ENCODE data around the gene PRKRA.
"Not testable (repeated sequence)": the region's sequence is repeated elsewhere in the genome, so short reads cannot be mapped to it uniquely, and the experiment has no call there.

Gene PRKRA

DNA sequence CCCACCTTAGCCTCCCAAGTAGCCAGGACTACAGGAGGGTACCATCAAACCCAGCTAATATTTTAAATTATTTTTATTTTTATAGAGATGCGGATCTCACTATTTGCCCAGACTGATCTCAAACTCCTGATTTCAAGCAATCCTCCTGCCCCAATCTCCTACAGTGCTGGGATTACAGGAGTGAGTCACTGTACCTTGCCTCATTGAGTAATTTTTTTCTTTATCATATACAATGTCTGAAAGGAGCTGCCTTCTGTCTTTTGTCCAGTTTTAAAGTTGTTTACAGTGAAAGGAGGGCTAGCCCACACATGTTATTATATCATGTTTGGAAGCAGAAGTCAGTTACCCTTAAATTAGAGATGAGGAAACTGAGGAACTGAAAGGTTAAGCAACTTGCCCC is 32.5 kb downstream of the PRKRA start:
- DNase-seq (ENCODE audit: low read depth), result no peak
- H3K4me3 ChIP-seq (ENCODE audit: low read depth, low read length), result no peak overlapping the region

DNA sequence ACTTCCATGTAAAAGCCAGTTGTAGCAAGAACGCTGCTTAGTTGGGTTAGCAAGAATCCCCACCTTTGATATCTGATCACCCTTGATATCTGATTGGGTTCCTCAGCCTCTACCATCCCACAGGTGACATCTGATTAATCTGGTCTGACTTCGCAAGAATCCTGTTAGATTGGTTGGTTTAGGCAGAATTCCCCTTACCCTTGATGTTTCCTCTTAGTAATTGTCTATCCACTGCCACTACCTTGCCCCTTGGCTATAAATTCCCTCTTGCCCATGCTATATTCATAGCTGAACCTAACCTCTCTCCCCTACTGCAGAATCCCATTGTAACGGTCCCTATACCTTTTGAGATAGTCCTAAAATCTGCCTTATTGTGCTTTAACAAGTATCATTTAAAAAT is 33.1 kb downstream of the PRKRA start:
- no peak overlapping the region for H3K4me3 ChIP-seq (ENCODE audit: low read depth, low read length)
- DNase-seq (ENCODE audit: low read depth), result no peak

DNA sequence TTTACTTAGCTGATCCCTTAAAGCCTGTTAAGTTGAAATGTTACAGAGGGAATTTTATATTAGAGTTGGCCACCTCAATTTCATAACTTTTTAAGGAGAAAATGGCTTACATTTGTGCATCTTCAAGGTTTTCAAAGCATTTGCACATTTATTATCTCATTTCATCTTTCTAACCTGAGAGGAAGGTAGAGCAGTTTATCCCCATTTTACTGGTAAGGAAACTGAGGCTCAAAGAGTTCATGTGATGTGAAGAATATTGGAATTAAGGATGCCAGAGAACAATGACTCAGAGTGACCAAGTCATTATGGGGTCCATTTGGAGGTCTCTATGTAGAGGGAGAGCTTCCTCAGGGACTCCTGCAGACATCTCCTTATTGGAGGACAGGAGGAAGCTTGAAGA is 35.0 kb downstream of the PRKRA start:
- no peak for DNase-seq (ENCODE audit: low read depth)
- H3K4me3 ChIP-seq (ENCODE audit: low read depth, low read length), result no peak overlapping the region

DNA sequence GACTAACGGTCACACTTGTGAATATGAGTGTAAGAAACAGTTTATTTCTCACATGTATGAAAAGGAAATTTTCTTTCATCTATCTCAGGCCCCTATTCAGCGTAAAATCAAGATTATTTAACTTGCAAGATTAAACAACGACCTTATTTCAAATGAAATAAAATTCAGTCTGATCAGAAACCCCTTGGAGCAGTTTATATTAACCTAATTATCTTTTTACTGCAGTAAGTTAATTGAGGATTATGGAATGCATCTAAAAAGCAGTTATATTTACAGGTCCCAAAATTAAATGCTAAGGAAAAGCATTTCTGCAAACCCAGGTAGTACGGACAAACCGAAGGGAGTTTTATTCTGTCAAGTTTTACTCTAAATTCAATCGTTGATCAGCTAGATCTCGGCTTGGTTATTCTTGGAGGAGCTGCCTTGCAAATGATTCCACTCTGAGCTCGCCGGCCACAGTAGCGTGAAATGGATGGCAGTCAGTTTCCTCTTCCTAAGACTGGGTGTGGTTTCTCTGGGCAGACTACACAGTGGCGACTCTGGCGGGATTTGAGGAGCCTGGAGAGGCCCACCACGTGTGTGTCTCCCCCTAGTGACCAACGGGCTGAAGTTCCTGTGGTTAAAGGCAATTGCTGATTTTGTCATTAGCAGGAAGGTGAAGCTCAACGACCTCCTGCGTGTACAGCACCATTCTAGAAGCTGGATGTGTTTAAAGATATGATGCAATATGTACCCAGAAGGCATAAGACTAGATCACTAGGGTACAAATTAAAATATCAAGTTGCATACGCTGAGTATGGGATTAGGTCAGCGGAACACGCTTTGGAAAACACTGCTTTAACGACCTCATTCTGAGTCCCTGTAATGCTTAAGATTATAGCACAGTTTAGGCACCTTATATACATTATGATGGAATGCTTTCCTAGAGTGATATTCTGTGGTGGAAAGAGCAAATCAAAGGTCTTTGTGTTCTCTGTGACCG is 36.4 kb downstream of the PRKRA start:
- H3K4me3 ChIP-seq (ENCODE audit: low read depth, low read length), result peak overlapping the region; percentile 61
- DNase-seq (ENCODE audit: low read depth), result peak; percentile 97

DNA sequence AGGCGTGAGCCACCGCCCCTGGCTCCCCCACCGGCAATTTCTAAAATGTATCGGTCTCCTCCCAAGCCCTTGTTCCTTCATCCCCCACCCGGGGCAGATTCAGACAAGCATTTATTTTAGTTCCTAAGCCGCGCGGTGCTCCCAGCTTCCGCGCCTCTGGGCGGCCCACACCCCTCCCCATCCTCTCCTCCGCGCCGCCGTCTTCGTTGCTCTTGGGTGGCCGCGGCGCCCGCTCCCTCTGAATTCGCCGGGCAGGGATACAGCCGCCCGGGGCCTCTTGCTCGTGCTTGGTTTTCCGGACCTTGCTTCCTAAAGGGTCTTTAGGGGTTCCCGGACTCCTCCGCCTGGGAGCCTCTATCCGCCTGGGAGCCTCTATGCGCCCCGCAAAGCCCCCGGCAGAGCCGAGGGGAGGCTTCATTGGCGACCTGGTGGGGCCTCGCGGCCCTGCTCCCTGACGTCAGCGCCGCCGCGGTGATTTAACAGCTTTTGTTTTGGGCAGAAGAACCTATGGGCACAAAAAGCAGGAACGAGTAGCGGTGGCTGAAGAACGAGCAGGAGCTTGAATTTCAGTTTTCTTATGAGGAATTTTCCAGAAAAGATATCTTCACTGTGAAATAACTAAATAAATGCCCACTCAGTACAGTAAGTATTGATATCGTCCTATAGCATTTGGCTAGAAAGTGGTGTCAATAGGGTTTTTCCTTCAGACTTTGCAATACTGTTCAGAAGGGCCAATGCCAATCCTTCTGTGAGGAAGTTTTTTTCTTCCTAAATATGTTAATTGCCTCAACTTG is 37.3 kb downstream of the PRKRA start:
- peak; percentile 45 for DNase-seq (ENCODE audit: low read depth)

DNA sequence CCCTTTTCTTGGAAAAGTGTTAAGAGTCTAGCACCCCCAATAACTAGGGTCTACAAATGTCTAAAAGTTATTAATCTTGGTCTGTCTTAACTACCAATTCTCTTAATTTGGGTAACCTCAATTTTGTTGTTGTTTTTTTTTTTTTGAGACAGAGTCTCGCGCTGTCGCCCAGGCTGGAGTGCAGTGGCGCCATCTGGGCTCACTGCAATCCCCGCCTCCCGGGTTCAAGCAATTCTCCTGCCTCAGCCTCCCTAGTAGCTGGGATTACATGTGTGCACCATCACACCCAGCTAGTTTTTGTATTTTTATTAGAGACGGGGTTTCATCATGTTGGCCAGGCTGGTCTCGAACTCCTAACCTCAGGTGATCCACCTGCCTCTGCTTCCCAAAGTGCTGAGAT is 38.5 kb downstream of the PRKRA start:
- DNase-seq (ENCODE audit: low read depth), result not testable (repeated sequence)

More for the DNA sequence above, 37.3 kb downstream of the PRKRA start:
- H3K4me3 ChIP-seq (ENCODE audit: low read depth, low read length), result peak overlapping the region; percentile 61

DNA sequence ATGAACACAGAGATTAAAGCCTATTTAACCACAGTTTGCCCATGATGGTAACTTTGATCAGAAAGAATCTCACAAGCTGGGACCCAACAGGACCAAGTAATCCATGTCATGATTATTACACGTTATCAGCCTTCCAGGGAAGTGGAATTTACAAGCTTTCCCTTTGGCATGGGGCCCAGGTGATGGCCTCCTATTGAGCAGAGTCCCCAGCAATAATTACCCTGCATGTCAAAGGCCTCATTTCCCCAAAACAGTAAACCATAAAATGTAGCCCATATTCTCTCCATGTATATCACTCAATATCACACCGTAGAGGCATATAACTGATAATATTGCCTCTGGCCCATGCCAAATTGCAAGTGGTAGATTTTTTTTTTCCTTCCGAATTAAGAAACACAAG is 38.9 kb downstream of the PRKRA start:
- DNase-seq (ENCODE audit: low read depth), result no peak
- no peak overlapping the region for H3K4me3 ChIP-seq (ENCODE audit: low read depth, low read length)

More for the DNA sequence above, 38.5 kb downstream of the PRKRA start:
- H3K4me3 ChIP-seq (ENCODE audit: low read depth, low read length), result not testable (repeated sequence)

DNA sequence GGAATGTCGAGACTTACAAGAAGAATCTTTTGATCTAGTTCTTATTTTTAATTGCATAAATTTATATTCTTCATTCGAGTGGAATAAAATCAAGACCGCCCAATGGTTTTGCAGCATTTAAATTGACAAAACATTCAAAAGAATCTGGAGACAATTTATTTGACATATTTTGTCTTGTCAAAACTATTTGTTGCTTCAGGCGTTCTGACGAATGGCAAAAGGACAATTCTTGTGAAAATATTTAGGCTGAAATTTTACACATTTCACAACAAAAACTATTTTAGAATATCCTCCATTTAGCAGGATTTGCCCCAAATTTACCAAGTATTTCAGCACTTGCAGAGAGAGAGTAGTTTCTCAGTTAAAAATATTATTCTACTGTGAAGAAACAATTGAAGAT is 41.7 kb downstream of the PRKRA start:
- DNase-seq (ENCODE audit: low read depth), result no peak
- no peak overlapping the region for H3K4me3 ChIP-seq (ENCODE audit: low read depth, low read length)

DNA sequence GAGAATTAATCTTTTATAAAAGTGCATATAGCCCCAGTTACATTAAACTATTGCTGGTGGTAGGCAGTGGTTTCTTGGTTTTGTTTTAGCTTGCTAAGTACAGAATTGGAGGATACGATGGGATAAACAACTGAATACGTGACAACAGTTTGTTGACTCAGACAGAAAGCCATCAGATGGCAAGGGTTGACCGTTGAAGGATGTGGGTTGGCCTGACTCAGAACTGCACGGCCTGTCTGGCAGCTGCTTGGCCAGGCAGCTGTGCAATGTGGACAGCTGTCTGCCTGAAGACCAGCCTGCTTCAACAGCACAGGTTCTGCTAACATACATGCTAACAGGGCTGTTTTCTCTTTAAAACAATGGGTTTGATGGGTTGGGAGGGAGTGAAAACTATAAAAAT is 46.6 kb downstream of the PRKRA start:
- H3K4me3 ChIP-seq (ENCODE audit: low read depth, low read length), result no peak overlapping the region
- peak; percentile 88 for DNase-seq (ENCODE audit: low read depth)

DNA sequence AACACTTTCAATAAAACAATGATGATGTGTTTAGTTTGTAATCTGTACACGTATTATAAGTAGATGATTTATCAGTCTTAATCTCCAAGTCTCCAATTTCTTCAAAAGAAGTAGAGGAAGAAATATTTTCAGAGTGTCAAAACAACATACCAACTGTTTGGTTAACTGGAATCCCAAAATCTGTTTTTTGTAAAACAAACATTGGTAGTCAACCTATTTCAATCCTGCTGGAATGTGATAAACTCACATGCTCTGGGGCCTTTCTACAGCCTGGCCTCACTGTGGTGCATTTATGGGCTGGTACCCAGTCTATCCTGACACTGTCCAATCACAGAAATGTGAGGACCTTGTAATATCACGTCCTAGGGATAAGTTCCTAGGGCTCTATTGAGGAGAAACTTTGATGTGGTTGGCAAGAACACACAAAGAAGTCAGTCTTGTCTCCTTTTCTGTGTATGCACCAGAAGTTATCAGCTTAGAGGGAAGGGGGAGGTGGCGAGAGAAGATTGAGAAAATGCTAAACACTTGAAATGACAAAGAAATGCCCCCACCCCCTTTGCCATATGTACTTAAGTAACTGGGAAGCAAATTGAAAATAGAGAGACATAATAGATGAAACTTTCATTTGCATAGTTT is 47.2 kb downstream of the PRKRA start:
- no peak overlapping the region for H3K4me3 ChIP-seq (ENCODE audit: low read depth, low read length)
- DNase-seq (ENCODE audit: low read depth), result no peak

DNA sequence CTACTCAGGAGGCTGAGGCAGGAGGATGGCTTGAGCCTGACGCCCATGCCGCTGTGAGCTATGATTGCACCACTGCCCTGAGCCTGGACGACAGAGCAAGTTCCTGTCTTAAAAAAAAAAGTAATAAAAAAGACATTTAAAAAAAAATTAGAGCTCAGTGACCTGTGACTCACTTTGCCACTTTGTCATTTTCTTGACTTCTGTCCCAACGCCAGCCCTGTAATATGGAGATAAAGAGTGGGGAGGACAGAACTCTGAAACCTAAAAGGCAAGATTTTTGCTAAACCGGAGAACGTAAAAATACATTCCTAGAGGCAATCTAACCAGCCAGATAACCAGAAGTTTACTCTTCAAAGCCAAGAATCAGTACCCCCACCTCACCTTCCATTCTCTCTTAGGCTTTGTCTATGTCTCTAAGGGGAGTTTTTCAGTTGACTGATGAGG is 49.0 kb downstream of the PRKRA start:
- no peak overlapping the region for H3K4me3 ChIP-seq (ENCODE audit: low read depth, low read length)
- DNase-seq (ENCODE audit: low read depth), result no peak

DNA sequence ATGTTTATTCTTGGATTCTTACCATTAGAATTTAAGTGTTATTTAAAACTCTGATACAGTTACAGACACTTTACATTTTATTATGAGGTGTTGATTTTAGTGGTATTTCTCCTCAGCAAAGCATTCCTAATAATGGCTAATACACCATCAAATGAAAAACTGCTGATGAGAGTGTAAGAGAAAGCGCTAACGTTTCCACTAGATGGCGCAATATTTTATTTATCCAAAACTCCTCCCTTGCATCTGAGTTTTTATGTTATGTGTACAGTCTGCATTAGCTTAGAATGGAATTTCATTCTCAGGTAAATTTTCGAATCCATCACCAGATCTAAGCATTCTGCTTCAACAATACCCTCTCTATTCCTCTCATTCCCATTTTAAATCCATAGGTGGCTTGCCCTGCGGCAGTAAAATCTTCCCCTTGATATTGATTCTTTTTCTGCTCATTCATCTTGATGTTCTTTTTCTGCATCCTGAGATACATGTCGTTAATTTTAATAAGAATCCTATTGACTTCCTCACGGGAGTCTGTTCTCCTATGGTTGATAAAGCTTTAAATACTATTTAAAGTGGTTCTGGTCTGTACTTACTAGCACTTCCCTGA is 53.9 kb downstream of the PRKRA start:
- no peak overlapping the region for H3K4me3 ChIP-seq (ENCODE audit: low read depth, low read length)
- no peak for DNase-seq (ENCODE audit: low read depth)

DNA sequence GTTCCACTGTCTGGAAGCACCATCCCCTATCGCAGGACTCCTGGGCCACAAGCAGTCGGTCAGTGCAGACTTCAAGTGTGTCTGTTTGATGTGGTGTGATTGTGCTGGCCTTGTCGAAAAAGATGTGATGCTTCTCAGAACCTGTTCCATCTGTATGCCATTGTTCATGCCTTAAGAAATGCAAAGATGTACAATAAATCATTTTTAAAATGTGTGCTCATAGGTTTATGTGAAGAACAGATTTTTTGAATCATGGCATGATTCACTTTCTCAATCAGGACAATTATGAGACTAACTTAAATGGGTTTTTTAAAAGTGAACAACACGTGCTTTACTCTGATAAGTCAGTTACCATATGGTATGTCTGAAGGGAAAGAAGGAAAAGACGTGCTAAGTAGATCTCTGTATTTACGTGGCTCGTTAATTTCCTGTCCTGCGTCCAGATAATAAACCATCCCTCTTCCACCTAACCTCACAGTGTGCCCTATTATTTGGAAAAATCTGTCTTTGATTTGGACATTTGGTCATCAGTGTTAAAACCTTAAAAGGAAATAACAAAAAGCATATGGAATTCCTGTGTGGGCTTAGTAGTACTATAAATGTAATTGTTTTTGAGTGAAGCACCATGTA is 54.9 kb downstream of the PRKRA start:
- H3K4me3 ChIP-seq (ENCODE audit: low read depth, low read length), result no peak overlapping the region
- DNase-seq (ENCODE audit: low read depth), result no peak

DNA sequence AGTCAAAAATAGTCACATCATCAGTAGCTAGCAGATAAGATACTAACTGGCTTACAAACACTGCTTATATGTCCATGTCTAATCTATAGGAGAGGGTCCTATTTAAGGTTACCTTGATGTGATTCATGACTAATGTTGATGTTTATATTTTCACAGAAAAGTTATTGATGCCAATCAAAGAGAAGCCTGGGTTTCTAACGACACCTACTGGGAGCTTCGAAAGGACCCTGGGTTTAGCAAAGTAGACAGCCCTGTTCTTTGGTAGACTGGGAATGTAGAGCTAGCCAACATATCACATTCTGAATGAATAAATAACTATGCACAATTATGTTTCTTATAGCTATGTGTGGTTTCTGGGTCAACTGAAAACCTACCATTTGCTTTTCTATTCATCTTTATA is 55.7 kb downstream of the PRKRA start:
- H3K4me3 ChIP-seq (ENCODE audit: low read depth, low read length), result no peak overlapping the region
- DNase-seq (ENCODE audit: low read depth), result no peak

DNA sequence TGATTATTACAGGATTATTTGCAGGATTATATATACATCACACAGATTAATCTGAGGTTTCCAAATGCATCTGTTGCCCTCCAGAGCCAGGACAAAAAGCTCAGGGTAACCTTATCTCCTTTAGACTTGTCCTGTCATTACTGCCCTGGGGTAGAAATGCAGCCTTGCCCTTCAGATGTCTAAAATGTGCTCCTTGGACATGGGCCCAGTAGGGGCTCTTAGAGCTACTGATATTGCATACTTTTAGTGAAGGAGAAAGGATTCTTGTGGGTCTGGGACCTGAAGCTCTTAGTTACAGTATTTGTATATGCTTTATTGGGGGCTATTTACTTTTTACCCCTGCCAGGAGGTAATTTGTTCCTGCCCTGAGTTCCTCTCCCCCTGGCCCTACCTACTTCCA is 56.1 kb downstream of the PRKRA start:
- H3K4me3 ChIP-seq (ENCODE audit: low read depth, low read length), result no peak overlapping the region
- DNase-seq (ENCODE audit: low read depth), result no peak

DNA sequence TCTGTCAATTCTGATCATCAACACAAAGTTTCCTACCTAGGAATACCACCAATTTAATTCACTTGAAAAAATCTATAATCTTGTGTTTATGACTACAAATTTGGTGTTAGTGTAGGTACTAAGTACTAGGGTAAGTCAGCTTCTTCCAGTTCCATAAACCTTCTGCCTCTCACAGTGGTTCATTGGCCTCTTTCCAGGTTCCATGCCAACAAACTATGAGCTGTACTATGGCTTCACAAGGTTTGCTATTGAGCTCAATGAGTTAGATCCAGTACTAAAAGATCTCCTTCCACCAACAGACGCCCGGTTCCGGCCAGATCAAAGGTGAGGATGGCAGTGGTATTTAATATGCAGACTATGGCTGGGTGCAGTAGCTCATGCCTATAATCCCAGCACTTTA is 58.8 kb downstream of the PRKRA start:
- no peak overlapping the region for H3K4me3 ChIP-seq (ENCODE audit: low read depth, low read length)
- DNase-seq (ENCODE audit: low read depth), result peak; percentile 25

DNA sequence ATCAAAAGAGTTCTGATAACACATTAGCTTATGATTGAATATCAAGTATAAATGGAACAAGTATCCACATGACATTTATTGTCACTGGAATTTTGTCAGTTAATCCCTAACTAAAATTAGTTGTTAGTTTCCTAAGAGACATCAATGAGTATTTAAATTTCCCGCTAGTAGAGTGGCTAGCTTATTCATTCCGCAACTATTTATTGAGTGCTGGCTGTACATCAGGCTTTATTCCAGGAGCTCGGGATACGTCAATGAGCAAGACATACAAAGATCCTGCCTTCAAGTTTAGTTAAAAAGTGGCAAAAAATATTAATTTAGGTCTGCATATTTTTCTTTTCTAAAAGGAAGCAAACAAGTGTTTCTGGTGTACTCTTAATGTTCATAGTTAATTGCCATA is 59.3 kb downstream of the PRKRA start:
- H3K4me3 ChIP-seq (ENCODE audit: low read depth, low read length), result no peak overlapping the region
- DNase-seq (ENCODE audit: low read depth), result no peak

DNA sequence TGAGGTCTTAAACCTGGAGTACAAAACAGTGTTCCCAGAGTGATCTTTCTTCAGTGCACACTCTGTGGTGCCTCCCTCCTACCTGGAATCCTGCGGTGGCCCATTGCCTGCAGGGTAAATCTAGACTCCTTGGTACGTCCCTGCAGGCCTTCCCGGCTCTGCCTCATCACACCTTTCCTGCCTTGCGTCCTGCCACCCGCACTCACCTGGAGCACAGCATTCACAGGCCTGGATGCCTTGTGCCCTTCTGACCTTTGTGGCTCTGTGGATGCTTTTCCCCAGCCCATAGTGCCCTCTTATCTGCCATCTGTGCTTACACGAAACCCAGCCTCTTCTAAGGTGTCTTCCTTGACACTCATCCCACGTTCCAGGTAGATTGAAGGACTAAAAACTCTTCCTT is 62.7 kb downstream of the PRKRA start:
- no peak overlapping the region for H3K4me3 ChIP-seq (ENCODE audit: low read depth, low read length)
- no peak for DNase-seq (ENCODE audit: low read depth)

DNA sequence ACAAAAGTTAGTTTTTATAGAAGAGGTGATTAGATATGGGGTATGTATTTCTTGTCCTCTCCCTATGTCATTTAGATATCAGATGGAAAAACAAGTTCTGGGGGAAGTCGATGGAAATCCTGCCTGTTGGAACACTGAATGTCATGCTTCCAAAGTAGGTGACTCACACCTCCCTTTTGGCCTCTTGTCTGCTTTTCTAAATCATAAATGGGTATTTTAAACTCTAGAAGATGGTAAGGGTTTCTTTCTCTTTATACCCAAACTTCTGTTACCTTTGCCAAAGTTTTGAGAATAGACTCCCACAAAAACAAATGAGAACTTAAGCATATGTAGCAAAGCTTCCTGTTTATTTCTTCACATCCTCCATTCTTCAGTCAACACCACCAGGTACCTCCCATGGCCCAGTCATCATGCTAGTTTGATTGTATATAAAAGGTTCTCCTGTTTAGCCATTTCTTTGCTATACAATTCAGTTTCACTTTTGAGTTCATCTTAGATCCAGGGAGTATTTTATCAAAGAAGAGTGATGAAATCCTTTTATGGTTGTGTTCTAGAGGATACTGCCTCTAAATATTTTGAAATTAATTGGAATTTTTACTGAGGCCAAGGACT is 63.9 kb downstream of the PRKRA start:
- H3K4me3 ChIP-seq (ENCODE audit: low read depth, low read length), result no peak overlapping the region
- DNase-seq (ENCODE audit: low read depth), result no peak

Measured in skeletal muscle cell (primary cell).